ENCODE data around the gene SIL1.

SIL1 gene

DNA sequence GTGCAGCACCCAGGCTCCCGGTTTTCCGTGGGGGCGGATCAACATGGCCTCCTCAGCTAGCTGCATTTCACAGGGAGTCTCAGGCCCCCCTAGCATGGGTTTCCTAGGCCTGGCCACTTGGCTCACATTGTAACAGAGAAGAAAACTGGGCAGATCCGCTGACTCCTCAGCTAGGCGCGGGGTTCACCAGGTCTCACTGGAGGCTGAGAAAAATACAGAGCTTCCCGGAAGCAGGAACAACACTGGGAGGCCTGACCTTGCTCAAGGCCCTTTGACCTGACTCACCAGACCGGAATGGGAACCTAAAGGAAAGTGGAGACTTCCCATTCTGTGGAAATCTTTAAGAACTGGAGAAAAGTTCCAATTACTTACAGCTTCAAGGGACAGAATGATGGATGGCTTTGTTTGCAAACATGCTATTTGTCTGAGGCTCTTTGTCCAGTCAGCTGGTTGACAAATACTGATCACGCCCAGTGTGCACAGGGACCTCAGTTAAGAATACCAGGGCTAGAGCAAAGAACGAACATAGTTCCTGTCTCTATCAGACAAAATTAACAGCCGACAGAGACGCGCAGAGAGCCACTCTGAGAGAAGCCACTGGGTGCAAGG is 234.3 kb downstream of the SIL1 start:
- no peak overlapping the region for H3K4me3 ChIP-seq (ENCODE audit: low read depth, low read length)

- H3K4me3 ChIP-seq (ENCODE audit: low read depth, low read length) = no peak overlapping the region
These were observed 235.4 kb downstream of the SIL1 start for GRCh38 chr5:138962614-138963370.

DNA sequence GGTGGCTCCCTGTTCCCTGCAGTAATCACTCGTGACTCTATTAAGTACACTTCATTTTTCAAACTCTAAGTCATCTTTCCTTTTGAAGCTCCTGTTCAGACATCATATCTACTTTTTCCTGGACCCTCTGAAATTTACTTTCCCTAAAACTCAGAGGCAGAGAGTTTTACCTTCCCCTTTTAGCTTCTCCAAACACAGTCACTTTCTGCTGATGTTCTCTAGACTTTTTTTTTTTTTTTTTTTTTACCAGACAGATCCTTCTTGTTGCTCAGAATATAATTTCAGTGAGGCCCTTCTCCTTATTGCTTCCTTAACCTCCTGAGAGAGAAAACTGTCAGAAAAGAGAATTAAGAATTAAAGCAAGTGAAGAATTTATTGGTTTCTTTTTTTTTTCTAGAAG is 236.4 kb downstream of the SIL1 start:
- no peak overlapping the region for H3K4me3 ChIP-seq (ENCODE audit: low read depth, low read length)

- no peak overlapping the region for H3K4me3 ChIP-seq (ENCODE audit: low read depth, low read length)
These were observed 236.9 kb downstream of the SIL1 start for GRCh38 chr5:138961221-138961620.

DNA sequence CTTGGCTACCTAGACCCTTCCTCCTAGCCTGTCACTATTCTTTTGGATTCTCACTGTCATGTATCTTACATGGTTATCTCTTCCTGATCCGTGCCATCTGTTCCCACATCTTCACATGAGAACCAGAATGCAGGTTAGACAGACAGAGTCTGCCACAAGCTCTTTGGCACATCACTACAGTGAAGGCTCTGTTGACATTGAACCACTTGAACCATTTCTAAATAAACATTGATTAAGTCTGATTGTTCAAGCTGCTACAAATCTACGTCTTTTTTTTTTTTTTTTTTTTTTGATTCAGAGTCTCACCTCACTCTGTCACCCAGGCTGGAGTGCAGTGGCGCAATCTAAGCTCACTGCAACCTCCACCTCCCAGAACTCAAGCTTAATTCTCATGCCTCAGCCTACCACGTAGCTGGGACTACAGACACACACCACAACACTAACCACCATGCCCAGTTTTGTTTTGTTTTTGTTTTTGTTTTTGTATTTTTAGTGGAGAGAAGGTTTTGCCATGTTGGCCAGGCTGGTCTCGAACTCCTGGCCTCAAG is 237.9 kb downstream of the SIL1 start:
- H3K4me3 ChIP-seq (ENCODE audit: low read depth, low read length) = no peak overlapping the region

DNA sequence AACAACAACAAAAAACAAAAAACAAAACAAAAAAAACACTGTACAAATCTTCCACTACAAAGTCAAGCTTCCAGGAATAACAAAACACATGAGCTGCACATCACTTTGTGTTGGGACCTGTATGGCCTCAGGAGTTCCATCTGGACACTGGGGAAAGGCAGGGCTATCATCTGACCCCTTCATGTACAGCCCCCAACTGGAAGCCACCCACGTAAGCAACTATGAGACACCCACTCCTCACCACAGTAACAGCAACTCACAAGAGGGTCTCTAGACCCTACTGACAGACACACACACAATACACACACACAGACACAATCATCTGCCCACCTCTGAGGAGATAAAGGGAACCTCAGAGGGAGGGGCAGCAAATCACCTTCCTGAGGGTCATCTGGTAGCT is 241.4 kb downstream of the SIL1 start:
- no peak overlapping the region for H3K4me3 ChIP-seq (ENCODE audit: low read depth, low read length)

- no peak overlapping the region for H3K4me3 ChIP-seq (ENCODE audit: low read depth, low read length)
These were observed 242.4 kb downstream of the SIL1 start for GRCh38 chr5:138955671-138956295.

GRCh38 chr5:138955013-138955660 is 243.0 kb downstream of the SIL1 start:
- no peak overlapping the region for H3K4me3 ChIP-seq (ENCODE audit: low read depth, low read length)

DNA sequence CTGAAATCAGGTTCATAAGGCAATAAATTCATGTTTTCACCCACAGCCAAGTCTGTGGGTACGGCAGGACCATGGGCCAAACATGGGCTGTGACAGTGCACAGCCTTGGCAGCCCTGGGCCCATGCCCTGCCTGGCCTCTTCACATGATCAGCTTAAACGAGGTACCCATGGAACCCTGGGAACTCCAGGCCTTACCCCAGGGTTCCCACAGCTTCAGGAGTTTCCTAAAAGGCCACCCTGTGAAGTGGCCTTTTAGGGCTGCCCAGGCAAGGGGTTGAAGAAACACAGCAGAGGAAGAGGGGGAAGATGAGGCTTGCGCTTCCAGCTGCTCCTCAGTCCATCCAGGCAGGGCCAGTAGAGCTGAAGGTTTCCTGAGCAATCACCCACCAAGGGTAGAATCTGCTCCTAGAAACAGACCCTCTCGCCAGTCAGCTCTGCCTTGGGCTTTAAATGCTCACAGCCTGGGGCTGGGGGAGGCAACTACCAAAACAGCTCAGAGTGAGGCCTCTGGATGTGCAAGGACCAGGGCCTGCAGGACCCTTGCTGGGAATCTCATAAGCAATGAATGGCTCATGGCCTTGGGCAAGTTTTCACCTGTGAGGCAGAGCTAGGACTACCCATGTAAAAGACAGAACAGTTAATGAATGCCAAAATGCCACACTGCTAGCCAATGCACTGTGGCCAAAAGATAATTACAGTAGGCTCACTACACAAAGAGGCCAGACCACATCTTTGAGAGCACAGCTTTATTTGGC is 243.7 kb downstream of the SIL1 start:
- no peak overlapping the region for H3K4me3 ChIP-seq (ENCODE audit: low read depth, low read length)

DNA sequence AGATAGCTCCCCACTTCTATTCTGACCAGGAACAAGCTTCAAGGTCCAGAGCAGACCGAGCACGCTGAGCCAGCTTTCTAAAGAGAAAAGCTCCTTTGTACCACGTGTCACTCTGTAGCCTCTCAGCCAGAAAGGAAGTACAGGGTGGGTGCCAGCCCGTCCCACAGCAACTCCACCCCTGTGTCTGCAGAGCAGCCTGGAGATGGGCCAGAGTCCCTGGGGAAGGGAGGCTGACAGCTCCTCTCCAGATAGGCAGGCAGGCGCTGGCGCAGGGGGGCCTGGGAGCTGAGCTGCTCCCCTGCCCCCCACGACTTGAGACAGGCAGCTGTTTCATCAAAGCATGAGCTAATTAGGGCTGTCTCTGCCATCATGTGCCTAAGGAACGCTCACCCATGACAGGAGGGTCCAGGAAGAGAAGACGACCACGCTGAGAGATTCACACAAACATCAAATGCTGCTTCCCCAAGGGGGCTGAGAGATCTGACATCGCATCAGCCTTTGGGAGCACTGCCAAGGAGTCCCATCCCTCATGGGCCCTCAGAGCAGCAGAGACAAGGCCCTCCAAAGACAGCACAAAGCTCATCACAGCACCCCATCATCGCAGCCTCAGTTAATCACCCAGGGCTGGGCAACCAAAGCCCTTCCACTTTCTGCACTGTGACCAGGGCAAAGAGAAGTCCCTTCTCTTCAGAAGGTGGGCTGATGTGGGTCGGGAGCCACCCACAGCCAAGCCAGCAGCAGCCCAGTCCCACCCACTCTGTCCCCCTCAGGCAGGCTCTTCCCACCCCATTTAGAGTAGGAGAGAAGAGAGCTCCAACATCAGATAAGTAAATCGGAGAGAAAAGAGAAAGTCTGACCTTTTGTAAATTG is 244.5 kb downstream of the SIL1 start:
- no peak overlapping the region for H3K4me3 ChIP-seq (ENCODE audit: low read depth, low read length)

- H3K4me3 ChIP-seq (ENCODE audit: low read depth, low read length) = no peak overlapping the region
These were observed 245.2 kb downstream of the SIL1 start for GRCh38 chr5:138952962-138953361.

GRCh38 chr5:138951986-138952735 is 246.0 kb downstream of the SIL1 start:
- no peak overlapping the region for H3K4me3 ChIP-seq (ENCODE audit: low read depth, low read length)

- no peak overlapping the region for H3K4me3 ChIP-seq (ENCODE audit: low read depth, low read length)
These were observed 246.8 kb downstream of the SIL1 start for GRCh38 chr5:138951091-138951985.

DNA sequence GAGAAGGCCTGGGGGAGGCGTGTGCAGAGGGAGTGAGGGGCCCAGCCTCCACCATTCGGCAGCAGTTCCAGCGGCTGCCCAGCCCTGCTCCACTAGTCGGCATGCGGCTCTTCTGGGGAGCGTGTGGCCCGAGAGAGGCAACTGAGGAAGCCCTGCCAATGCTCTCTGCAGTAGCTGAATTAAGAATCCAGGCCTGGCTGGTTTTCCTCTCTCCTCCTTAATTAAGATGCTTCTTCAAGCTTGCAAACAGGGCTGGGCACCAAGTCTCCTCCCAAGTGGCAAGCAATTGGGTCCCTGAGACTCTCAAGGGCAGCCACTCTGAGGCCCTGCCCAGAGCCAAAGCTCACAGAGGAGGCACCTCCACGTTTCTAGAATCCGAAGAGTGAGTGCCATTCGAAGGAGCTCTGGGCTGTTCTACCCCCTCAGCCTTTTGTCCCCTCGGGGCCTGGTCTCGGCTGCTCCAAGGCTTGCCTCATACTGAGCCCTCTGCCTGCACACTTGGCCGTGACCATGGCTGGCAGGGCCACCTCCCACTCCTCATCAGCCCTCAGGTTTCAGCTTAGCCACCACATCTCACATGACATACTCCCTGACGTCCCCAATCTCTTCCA is 247.6 kb downstream of the SIL1 start:
- no peak overlapping the region for H3K4me3 ChIP-seq (ENCODE audit: low read depth, low read length)

DNA sequence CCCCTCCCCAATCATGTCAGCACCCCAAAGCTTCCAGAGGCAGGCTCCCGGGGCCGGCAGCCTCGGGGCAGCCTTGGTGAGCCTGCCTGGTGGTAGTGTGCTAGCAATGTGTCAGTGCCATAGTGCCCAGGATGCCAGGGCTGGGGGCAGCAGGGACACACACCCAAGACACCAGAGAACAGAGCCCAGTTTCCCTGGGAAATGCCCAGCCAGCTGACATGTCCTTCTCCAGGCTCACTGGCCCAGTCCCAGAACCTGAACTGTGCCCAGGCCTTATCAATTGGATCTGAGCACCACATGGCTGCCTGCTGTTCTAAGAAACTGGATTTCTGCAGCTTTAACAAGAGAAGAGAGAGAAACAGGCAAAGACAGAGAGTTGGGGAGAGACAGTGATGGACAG is 248.2 kb downstream of the SIL1 start:
- no peak overlapping the region for H3K4me3 ChIP-seq (ENCODE audit: low read depth, low read length)

- no peak overlapping the region for H3K4me3 ChIP-seq (ENCODE audit: low read depth, low read length)
These were observed 249.0 kb downstream of the SIL1 start for GRCh38 chr5:138949223-138949574.

DNA sequence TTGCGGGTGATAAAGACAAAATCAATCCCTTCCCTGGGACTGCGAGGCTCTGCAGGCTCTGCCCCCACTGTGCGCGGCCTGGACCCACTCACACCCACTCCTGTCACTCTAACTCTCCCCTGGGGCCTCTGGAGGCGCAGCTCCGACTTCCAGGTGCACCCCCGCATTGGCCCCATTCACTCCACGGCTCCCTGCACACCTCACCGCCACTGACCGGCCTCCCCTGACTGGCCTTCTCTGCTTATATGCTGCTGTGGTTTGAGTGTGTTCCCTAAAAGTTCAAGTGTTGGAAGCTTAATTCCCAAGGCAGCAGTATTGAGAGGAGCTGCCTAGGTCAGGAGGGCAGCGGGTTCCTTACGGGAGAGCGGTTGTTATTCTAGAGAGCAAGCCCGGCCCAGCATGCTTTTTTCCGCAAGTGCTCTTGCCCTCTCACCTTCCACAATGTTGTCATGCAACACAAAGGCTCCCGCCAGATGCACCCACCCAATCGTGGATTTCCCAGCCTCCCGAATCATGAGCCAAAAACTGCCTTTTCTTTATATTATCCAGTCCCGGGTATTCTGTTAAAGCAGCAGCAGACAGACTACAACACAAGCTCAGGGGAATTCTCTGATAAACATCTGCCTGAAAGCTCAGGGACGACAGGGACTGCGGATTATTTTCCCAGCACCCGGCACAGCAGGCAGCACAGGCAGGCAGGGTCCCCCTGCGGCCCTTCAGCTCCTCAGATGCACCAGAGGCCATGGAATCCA is 249.5 kb downstream of the SIL1 start:
- H3K4me3 ChIP-seq (ENCODE audit: low read depth, low read length) = no peak overlapping the region
